ENCODE measurements around the gene EPGN.

The EPGN gene

DNA sequence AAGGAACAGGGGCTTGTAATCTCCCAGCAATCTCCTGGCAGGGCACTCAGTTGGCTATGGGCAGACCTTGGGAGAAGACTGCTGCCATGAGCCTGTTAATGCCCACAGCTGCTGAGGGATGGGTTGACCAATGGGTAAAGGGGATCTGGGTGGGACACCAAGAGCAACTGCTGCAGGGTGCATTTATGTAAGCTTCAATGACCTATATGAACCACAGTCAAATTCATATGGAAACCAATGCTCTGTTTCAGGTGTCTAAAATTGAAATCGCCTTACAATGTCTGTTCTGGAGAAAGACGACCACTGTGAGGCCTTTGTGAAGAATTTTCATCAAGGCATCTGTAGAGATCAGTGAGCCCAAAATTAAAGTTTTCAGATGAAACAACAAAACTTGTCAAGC, 6.1 kb downstream of the EPGN start:
- H3K4me3 ChIP-seq (ENCODE audit: control insufficient read depth, low read depth, low read length) = no peak overlapping the region
- TF ChIP-seq, protein P1, sequence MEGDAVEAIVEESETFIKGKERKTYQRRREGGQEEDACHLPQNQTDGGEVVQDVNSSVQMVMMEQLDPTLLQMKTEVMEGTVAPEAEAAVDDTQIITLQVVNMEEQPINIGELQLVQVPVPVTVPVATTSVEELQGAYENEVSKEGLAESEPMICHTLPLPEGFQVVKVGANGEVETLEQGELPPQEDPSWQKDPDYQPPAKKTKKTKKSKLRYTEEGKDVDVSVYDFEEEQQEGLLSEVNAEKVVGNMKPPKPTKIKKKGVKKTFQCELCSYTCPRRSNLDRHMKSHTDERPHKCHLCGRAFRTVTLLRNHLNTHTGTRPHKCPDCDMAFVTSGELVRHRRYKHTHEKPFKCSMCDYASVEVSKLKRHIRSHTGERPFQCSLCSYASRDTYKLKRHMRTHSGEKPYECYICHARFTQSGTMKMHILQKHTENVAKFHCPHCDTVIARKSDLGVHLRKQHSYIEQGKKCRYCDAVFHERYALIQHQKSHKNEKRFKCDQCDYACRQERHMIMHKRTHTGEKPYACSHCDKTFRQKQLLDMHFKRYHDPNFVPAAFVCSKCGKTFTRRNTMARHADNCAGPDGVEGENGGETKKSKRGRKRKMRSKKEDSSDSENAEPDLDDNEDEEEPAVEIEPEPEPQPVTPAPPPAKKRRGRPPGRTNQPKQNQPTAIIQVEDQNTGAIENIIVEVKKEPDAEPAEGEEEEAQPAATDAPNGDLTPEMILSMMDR (conservative IDR thresholded peaks at IDR 0.05; ENCODE audit: control insufficient read depth, insufficient read depth, low read depth, low read length) = no peak
- no peak for DNase-seq (ENCODE audit: low read depth)

DNA sequence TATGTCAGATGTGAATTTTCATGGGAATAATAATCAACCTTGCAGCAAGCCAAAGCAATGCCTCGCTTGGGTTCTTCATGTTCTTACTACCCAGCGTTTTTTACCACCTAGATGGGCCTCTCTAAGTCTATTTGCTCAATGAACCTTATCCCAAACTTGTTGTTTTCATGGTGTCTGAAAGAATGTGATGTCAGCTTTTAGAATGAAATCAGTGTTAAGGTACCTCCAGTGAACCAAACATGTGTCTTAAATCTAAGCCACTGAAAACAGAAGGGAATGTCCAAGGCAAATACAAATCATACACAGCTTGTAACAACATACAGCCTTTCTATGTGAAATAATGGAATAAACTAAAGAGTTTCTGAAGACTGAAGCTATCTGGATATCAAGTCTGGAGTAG, 6.7 kb downstream of the EPGN start:
- DNase-seq (ENCODE audit: low read depth) = no peak
- H3K4me3 ChIP-seq (ENCODE audit: control insufficient read depth, low read depth, low read length) = no peak overlapping the region

DNA sequence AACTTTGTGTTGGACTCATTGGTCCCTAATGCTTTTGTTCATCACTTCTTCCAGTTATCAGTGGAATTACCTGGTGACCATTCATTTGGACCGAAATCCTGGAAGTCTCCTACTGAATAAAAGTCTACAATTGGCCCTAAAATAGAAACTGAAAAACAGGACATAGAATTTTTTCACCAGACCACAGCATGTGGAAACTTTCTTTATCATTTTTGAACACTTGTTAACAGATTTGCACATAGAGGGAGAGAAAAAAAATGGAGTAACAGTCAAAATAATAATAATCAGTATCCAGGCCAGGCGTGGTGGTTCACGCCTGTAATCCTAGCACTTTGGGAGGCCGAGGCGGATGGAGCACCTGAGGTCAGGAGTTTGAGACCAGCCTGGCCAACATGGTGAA, 7.1 kb downstream of the EPGN start:
- TF ChIP-seq, protein P1 (conservative IDR thresholded peaks at IDR 0.05; ENCODE audit: control insufficient read depth, insufficient read depth, low read depth, low read length) = no peak

More for the DNA sequence above, 6.7 kb downstream of the EPGN start:
- TF ChIP-seq, protein P1 (conservative IDR thresholded peaks at IDR 0.05; ENCODE audit: control insufficient read depth, insufficient read depth, low read depth, low read length) = no peak

DNA sequence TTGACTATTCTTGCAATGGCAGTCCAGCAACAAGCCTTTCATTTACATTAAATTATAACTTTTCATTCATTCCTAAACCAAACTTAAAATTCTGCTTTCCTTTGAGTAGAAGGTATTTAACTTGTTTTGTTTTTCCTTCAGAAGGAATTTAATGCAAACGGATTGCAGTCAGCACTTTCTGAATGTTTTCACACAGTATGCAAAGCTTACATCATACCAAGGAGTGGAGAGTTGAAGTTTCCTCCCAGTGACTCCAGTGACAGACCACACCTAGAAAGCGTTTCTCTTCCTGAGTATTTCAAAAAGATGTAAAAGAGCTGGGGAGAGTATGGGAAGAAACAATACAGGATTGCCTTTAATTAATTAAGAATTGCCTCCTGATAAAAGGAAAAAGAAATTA, 8.1 kb downstream of the EPGN start:
- no peak overlapping the region for H3K4me3 ChIP-seq (ENCODE audit: control insufficient read depth, low read depth, low read length)
- TF ChIP-seq, protein P1 (conservative IDR thresholded peaks at IDR 0.05; ENCODE audit: control insufficient read depth, insufficient read depth, low read depth, low read length) = no peak
- DNase-seq (ENCODE audit: low read depth) = no peak

More for the DNA sequence above, 7.1 kb downstream of the EPGN start:
- H3K4me3 ChIP-seq (ENCODE audit: control insufficient read depth, low read depth, low read length) = no peak overlapping the region
- no peak for DNase-seq (ENCODE audit: low read depth)

DNA sequence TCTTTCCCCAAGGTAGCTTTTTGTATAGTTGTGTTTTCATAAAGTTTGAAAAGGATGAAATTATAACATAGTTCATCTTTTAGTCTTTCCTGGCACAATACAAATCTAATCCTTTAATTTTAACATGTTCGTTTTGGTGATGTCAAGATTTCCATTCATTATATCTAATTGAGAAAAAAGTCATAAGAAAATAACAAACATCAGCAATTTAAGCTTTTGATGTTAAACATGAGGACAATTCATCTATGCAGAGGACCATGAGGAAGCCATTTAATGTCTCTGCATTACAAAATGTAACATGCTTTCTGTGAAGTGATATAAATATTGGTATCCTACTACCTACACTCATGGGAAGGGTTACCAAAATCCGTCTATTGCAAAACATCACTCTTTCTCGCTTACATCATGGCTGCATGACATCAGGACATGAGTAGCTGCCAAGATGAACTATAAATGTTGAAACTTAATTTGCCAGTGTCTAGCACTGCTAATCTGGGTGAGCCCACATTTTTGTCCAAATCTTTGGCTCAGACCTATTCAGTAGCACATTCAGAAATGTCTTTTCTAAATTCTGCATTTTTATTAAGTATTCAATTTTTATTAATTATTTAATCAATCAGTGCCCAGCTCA, 9.5 kb downstream of the EPGN start:
- peak; percentile 78 for DNase-seq (ENCODE audit: low read depth)
- H3K4me3 ChIP-seq (ENCODE audit: control insufficient read depth, low read depth, low read length) = no peak overlapping the region
- TF ChIP-seq, protein P1 (conservative IDR thresholded peaks at IDR 0.05; ENCODE audit: control insufficient read depth, insufficient read depth, low read depth, low read length) = no peak

DNA sequence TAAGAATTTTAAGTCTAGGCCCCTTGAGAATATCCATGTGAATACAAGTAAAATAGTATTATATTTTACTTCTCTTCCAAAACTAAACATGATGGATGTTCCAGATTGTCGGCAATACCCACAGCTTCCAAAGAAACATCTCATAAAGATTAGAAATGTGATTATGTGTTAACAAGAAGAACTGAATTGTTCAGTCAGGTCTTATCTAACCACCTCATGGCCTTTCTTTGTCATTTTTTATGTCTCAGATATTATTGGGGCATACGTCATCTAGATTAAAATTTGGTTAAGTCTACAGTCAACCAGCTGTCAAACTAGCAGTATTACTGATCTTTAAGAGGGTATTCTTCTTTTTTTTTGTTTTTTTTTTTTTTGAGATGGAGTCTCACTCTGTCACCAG, 10.0 kb downstream of the EPGN start:
- DNase-seq (ENCODE audit: low read depth) = no peak
- TF ChIP-seq, protein P1 (conservative IDR thresholded peaks at IDR 0.05; ENCODE audit: control insufficient read depth, insufficient read depth, low read depth, low read length) = no peak
- no peak overlapping the region for H3K4me3 ChIP-seq (ENCODE audit: control insufficient read depth, low read depth, low read length)

DNA sequence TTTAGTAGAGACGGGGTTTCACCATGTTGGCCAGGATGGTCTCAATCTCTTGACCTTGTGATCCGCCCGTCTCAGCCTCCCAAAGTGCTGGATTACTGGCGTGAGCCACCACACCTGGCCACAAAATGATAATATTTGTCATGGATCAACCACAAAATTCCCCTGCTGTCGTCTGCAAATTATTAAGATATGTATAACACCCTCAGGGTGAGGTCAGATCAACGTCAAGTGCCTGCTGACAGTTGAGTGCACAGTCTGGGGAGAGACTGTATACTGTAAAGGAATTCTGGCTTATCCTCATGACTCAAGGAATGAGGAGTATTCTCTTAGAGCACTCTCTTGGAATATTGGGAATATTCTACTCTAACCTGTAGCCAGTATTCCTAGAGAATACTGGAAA, 11.2 kb downstream of the EPGN start:
- DNase-seq (ENCODE audit: low read depth) = no peak
- TF ChIP-seq, protein P1 (conservative IDR thresholded peaks at IDR 0.05; ENCODE audit: control insufficient read depth, insufficient read depth, low read depth, low read length) = no peak
- no peak overlapping the region for H3K4me3 ChIP-seq (ENCODE audit: control insufficient read depth, low read depth, low read length)

Data from fibroblast of mammary gland (primary cell).